ENCODE results near the gene ROPN1L. TPM values are rescaled to one million over a fixed set of nuclear protein-coding genes. Genes with fewer than 3 reads are reported as not detected.

ROPN1L gene
- total RNA-seq, 1 experiment from 2014 or later = 0.66 TPM

- Histone ChIP-seq H3K27me3 (ENCODE audit: insufficient read depth, low read length) (no peaks in the 10 kb centered on the region), H4K20me1 (ENCODE audit: insufficient read depth) (no peaks in the 10 kb centered on the region), H3K9me3 (ENCODE audit: control insufficient read depth in 1 of 2, insufficient read depth in 1 of 2, low read depth in 1 of 2, low read length in 2 of 2) (no peaks in the 10 kb centered on the region), H3K4me3 (replicated peaks in 1 of 2; ENCODE audit: low read depth in 1 of 2, low read length in 2 of 2) (no peak overlapping the region), H3K4me1 (ENCODE audit: control insufficient read depth in 1 of 2, insufficient read depth in 2 of 2, low read length in 2 of 2) (peaks cover 10 to 22% of the 10 kb centered on the region in 2 experiments), H3K9ac (ENCODE audit: low read length) (no peak overlapping the region), H3K9me2 (ENCODE audit: insufficient read depth) (no peaks in the 10 kb centered on the region), H3K36me3 (ENCODE audit: control insufficient read depth in 1 of 2, insufficient read depth in 2 of 2, low read length in 2 of 2) (no peaks in the 10 kb centered on the region), H3K27ac (ENCODE audit: low read depth, low read length) (no peak overlapping the region), H3K4me2 (ENCODE audit: low read length) (no peak overlapping the region), H2AFZ (ENCODE audit: low read depth, low read length, poor library complexity, severe bottlenecking) (no peak overlapping the region), H3K79me2 (ENCODE audit: insufficient read depth, low read length) (no peaks in the 10 kb centered on the region)
- ChIA-PET RAD21 (ENCODE audit: low non-redundant PET in 1 of 2, low total read pairs in 2 of 2, uncharacterized antibody in 2 of 2, unreplicated experiment in 2 of 2) (no interaction called here), CTCF (no interaction called here), POLR2A (no interaction called here)
- intact Hi-C loops (cut with micrococcal nuclease) = no loop called here
- TF ChIP-seq RAD21 (IDR thresholded peaks at IDR 0.05; ENCODE audit: low read depth) = no peak
- no peak for TF ChIP-seq EZH2 (IDR thresholded peaks at IDR 0.05)
- no peak for TF ChIP-seq SIN3A (IDR thresholded peaks at IDR 0.05; ENCODE audit: low read depth)
- TF ChIP-seq, protein P1, sequence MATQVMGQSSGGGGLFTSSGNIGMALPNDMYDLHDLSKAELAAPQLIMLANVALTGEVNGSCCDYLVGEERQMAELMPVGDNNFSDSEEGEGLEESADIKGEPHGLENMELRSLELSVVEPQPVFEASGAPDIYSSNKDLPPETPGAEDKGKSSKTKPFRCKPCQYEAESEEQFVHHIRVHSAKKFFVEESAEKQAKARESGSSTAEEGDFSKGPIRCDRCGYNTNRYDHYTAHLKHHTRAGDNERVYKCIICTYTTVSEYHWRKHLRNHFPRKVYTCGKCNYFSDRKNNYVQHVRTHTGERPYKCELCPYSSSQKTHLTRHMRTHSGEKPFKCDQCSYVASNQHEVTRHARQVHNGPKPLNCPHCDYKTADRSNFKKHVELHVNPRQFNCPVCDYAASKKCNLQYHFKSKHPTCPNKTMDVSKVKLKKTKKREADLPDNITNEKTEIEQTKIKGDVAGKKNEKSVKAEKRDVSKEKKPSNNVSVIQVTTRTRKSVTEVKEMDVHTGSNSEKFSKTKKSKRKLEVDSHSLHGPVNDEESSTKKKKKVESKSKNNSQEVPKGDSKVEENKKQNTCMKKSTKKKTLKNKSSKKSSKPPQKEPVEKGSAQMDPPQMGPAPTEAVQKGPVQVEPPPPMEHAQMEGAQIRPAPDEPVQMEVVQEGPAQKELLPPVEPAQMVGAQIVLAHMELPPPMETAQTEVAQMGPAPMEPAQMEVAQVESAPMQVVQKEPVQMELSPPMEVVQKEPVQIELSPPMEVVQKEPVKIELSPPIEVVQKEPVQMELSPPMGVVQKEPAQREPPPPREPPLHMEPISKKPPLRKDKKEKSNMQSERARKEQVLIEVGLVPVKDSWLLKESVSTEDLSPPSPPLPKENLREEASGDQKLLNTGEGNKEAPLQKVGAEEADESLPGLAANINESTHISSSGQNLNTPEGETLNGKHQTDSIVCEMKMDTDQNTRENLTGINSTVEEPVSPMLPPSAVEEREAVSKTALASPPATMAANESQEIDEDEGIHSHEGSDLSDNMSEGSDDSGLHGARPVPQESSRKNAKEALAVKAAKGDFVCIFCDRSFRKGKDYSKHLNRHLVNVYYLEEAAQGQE (IDR thresholded peaks at IDR 0.05; ENCODE audit: low read depth) = no peak
- no peak for TF ChIP-seq EZH2phosphoT487 (IDR thresholded peaks at IDR 0.05; ENCODE audit: borderline replicate concordance)
- no peak for TF ChIP-seq FOSL1 (IDR thresholded peaks at IDR 0.05; ENCODE audit: low read depth)
- TF ChIP-seq ZNF274 (IDR thresholded peaks at IDR 0.05; ENCODE audit: low read depth, low read length) = no peak
- TF ChIP-seq, protein P2, sequence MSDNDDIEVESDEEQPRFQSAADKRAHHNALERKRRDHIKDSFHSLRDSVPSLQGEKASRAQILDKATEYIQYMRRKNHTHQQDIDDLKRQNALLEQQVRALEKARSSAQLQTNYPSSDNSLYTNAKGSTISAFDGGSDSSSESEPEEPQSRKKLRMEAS (IDR thresholded peaks at IDR 0.05) = no peak
- no peak for TF ChIP-seq JUND (IDR thresholded peaks at IDR 0.05)
- no peak for TF ChIP-seq ELF1 (IDR thresholded peaks at IDR 0.05; ENCODE audit: borderline replicate concordance, low read depth)
- TF ChIP-seq CEBPB (IDR thresholded peaks at IDR 0.05; ENCODE audit: low read depth) = no peak
- TF ChIP-seq POLR2AphosphoS5 (IDR thresholded peaks at IDR 0.05; ENCODE audit: low read depth, low read length) = no peak
- TF ChIP-seq SRF (IDR thresholded peaks at IDR 0.05; ENCODE audit: low read depth) = no peak
- no peak for TF ChIP-seq ZFX (IDR thresholded peaks at IDR 0.05)
- no peak for TF ChIP-seq TCF7L2 (IDR thresholded peaks at IDR 0.05; ENCODE audit: borderline replicate concordance, extremely low read depth, insufficient read depth, insufficient read length)
- TF ChIP-seq POLR2A (IDR thresholded peaks at IDR 0.05; ENCODE audit: borderline replicate concordance, extremely low read depth, insufficient read depth, insufficient read length) = no peak
- no peak for TF ChIP-seq EGR1 (IDR thresholded peaks at IDR 0.05; ENCODE audit: low read depth)
- no TSS peak for BruUV-seq (replicated peaks)
- ATAC-seq (no peak), DNase-seq (ENCODE audit: low read depth, low spot score) (no peak)
Measured at GRCh38 chr5:10506535-10506934, 64.9 kb downstream of the ROPN1L start.

Measured in HCT116 (cell line).